Stimulated activated CD8-positive, alpha-beta memory T cell treated with anti-CD3 and anti-CD28 coated beads, Interleukin-7, amount 100 ng/mL, for 4 hours (primary cell): Measurements from ENCODE around the gene SMAD6.
"Not testable (repeated sequence)": the region's sequence is repeated elsewhere in the genome, so short reads cannot be mapped to it uniquely, and the experiment has no call there.

Experiments
- DNase-seq, 2 donors: peaks; one replicate each; pipeline ENCODE4 v3.0.0-alpha.2; 2020; ENCODE audit warnings: low read depth in 2 of 2

The SMAD6 gene

GRCh38 chr15:66675446-66675845, 26.6 kb upstream of the SMAD6 start:
- no peak for DNase-seq

GRCh38 chr15:66677336-66677735, 24.7 kb upstream of the SMAD6 start:
- DNase-seq, result no peak

- DNase-seq, result no peak
These were observed 22.9 kb upstream of the SMAD6 start for GRCh38 chr15:66679061-66679656.

- no peak for DNase-seq
These were observed 22.4 kb upstream of the SMAD6 start for GRCh38 chr15:66679657-66680108.

- DNase-seq, result no peak
These were observed 21.5 kb upstream of the SMAD6 start for GRCh38 chr15:66680502-66680901.

GRCh38 chr15:66681395-66681794, 20.6 kb upstream of the SMAD6 start:
- no peak for DNase-seq

GRCh38 chr15:66682246-66682645, 19.8 kb upstream of the SMAD6 start:
- DNase-seq, result no peak

GRCh38 chr15:66682865-66683264, 19.2 kb upstream of the SMAD6 start:
- DNase-seq, result no peak

- no peak for DNase-seq
These were observed 17.8 kb upstream of the SMAD6 start for GRCh38 chr15:66684136-66684681.

- no peak for DNase-seq
These were observed 16.3 kb upstream of the SMAD6 start for GRCh38 chr15:66685638-66686150.

GRCh38 chr15:66690912-66691311, 11.1 kb upstream of the SMAD6 start:
- DNase-seq, result not testable (repeated sequence)

GRCh38 chr15:66691727-66692126, 10.3 kb upstream of the SMAD6 start:
- DNase-seq, result no peak

- no peak for DNase-seq
These were observed 9.6 kb upstream of the SMAD6 start for GRCh38 chr15:66692391-66692790.

- no peak for DNase-seq
These were observed 9.0 kb upstream of the SMAD6 start for GRCh38 chr15:66692808-66693596.

- no peak for DNase-seq
These were observed 5.3 kb upstream of the SMAD6 start for GRCh38 chr15:66696770-66697169.

- no peak for DNase-seq
These were observed 3.6 kb upstream of the SMAD6 start for GRCh38 chr15:66698318-66698961.

GRCh38 chr15:66698971-66699370, 3.1 kb upstream of the SMAD6 start:
- no peak for DNase-seq

- no peak for DNase-seq
These were observed 1.6 kb upstream of the SMAD6 start for GRCh38 chr15:66700412-66700801.

GRCh38 chr15:66700802-66701421, 1.1 kb upstream of the SMAD6 start:
- peak; percentile 54 to 78 for DNase-seq

- no peak for DNase-seq
These were observed 508 bp upstream of the SMAD6 start for GRCh38 chr15:66701422-66702034.

- no peak for DNase-seq
These were observed 927 bp downstream of the SMAD6 start for GRCh38 chr15:66702787-66703539.
